ENCODE measurements around the gene PAN3. TPM values are rescaled to one million over a fixed set of nuclear protein-coding genes. Genes with fewer than 3 reads are reported as not detected.

The PAN3 gene
- total RNA-seq, 1 experiment from 2014 or later = 12.9 TPM

DNA sequence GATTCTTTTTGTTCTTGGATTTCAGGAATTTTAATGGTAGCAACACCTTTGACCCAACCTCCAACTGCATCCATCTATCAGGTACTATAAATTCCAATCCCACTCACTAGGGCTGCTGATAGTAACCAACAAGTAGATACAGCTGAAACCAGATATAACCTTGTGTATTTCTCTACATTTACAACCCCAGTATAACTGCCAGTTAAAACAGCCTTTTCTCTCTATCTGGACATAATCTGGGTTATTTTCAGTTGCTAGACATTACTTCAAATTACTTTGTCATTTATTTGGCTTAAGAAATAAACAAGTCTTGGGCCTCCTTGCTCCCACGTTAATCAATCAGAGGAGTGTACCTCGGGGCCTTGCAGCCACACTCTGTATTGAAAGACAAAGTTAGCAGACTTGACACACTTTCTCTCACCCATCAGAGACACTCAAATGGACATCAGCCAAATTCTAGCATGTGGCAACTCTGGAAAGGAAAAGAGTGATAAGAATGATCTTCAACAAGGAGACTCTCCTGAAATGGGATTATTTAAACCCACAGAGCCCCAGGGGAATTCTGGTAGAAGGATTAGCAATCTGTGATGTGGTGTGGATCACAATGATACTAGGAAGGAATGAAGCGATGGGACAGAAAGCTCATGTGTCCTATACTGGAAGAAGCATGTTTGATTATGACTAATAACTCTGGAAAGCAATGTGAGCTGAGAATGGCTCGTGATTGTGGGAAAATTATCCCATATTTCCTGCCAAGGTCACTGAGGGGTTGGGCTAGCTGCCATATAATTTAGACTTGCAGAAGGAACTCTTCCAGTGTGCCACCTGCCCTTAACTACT lies 199.0 kb downstream of the PAN3 start:
- DNase-seq (ENCODE audit: low read depth) = peak; percentile 82

DNA sequence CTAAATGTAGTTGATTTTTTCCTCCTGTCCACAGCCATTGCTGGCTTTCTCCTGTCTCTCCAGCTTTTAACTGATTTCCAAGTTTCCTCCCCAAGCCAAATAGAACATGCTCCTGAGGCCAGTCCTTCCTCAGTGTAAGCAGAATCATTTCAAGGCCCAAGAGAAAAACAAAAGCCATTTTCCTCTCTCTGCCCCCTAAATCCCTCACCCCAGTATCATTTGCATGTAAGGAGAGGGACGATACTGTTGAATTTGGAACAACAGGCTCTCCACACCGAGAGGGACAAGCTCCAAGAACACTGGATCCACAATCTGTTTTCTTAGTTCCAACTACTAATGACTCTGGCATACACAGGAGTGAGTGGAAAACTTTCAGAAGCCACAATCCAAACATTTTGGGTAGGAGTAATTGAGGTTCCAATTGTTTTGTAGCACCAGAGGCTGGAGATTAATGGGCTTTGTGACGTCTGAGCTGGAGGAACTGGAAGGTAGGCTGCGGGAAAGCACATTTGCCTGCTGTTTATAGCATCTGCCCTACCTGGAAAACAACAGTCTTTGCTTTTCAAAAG lies 199.7 kb downstream of the PAN3 start:
- peak; percentile 78 for DNase-seq (ENCODE audit: low read depth)

DNA sequence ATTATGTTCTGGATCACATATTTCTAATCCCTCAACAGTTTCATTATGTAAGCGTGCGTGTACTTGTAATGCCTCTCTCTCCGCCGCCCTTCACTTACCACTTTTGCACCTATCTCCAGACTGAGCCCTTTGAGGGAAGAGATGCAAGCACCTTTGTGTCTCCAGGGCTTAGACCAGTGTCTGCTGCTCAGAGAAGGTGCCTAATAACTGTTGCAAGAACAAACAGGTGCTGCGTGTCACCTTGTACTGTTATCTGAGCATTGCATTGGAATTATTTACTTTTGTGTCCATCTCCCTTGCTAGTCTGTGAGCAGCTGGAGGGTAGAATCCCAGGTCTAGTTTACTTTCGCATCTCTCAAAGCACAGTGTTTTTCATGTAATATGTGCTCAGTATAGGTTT lies 200.4 kb downstream of the PAN3 start:
- DNase-seq (ENCODE audit: low read depth) = no peak

DNA sequence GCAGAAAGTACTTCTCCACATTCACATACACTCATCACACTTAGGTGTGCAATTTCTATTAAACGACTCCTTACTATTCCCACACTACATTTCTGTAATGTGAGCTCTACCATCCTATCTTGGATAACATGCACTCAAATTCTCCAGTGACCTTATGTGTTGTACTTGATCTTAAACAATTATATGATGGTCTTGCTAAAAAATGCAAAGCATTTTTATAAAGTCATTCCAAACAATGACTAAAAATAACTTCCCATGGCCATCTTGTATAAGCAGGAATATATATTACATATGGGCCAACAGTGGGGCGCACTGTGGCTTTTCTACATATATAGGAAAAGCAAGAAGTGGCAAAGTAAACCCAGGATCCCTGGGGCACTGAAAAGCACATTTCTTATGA lies 201.1 kb downstream of the PAN3 start:
- DNase-seq (ENCODE audit: low read depth) = peak; percentile 36

DNA sequence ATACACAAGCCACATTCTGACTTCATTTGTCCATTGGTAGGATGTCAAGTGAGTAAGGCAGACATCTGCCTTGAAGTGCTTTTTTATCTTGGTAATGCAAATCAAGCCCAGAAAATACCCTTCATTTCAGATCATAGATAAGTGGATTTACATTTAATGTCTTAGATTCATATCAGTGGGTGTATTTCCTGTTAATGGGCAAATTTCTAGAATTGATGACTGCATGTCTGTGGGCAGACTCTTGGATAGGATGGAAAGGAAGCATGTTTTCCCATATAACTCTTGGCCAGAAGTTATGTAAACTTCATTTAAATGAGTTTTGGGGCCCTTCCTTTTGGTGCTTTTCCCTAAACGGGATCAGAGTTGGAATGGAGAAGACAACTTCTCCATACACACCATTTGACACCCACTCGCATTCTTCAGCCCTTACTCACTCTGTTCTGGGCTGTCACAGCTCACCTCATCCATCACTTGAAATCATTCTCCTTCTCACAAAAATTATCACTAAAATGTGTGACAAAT lies 202.0 kb downstream of the PAN3 start:
- peak; percentile 80 for DNase-seq (ENCODE audit: low read depth)

DNA sequence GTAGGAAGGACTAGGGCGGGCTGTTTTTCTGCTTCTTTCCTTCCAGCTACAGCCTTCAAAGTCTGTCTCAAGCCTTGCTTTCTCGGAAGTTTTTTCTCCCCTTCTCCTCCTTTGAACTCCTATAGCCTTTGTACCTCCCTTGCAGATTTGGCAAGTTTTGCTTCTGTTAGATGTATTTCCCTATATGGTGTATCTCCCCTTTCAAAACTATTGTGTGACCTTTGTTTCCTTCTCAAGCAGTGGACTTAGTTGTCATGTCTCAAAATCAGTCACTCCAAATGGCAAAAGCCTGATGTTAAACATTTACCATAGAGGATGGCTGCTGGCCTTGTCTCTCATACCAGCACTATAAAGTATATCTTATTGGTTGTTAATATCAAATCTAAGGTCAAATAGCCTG lies 203.9 kb downstream of the PAN3 start:
- DNase-seq (ENCODE audit: low read depth) = no peak

DNA sequence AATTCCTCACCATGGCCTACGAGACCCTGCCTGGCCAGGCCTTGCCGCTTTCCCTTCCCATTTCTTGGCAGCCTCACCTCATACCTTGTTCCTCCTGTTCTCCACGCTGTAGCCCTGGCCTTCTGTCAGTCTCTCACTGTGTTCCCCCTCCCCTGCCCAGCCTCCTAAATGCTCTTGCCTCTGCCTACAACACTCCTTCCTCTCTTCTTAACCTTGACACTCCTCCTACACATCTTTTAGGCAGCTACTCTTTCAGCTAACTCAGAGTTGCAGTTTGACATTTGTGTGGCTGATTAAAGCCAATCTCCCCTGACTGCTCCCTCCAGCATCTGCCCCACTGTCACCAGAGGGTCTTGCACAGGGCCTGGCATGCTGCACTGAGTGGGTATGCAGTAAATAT lies 205.8 kb downstream of the PAN3 start:
- DNase-seq (ENCODE audit: low read depth) = no peak

Other genes with a start within 250 kb of the PAN3 start
- not detected in 2 replicates for gene PDX1, start 218.5 kb upstream of the PAN3 start, total RNA-seq (2014; rRNA removed; shearing (Covaris generic))
- not detected in 2 replicates for gene CDX2, start 169.2 kb upstream of the PAN3 start, total RNA-seq (2014; rRNA removed; shearing (Covaris generic))
- gene URAD, start 149.9 kb upstream of the PAN3 start, total RNA-seq (2014; rRNA removed; shearing (Covaris generic)) = not detected in 2 replicates
- 0.12 TPM in 1 of 2 replicates, not detected in the other for gene FLT3, start 38.0 kb upstream of the PAN3 start, total RNA-seq (2014; rRNA removed; shearing (Covaris generic))

Data from M059J (cell line).